Spleen (tissue), 13 donors: ENCODE data around the gene RBPJL. TPM values are rescaled to one million over a fixed set of nuclear protein-coding genes. Genes with fewer than 3 reads are reported as not detected.
A peak's percentile ranks its signal among the peaks of the same experiment; 100 is the strongest.

Source experiments
- DNase-seq: peaks from one replicate; pipeline ENCODE4 v3.0.0-alpha.2; 2020
- H3K27ac ChIP-seq, 8 donors: fragments of 200-600 bp; sonication (generic) in 7 of 8; 1 replicate in 4 of 8; 2 replicates in 4 of 8; pipeline versions ENCODE4 v1.5.0 to v1.8.0; 2016 to 2021; ENCODE audit warnings: inconsistent platforms in 4 of 8, mild to moderate bottlenecking in 4 of 8, moderate library complexity in 1 of 8
- H3K27me3 ChIP-seq, 7 donors: fragments of 200-600 bp; sonication (generic) in 6 of 7; replicated peaks in 1 of 7; 1 replicate in 4 of 7; 2 replicates in 3 of 7; pipeline versions ENCODE4 v1.5.0 to v1.8.0; 2016 to 2021; ENCODE audit warnings: inconsistent platforms in 3 of 7, mild to moderate bottlenecking in 1 of 7
- H3K36me3 ChIP-seq, 6 donors: fragments of 200-600 bp; sonication (generic) in 5 of 6; 1 replicate in 4 of 6; 2 replicates in 2 of 6; pipeline versions ENCODE4 v1.5.0 to v1.8.0; 2016 to 2021; ENCODE audit warnings: inconsistent platforms in 2 of 6
- H3K4me1 ChIP-seq, 6 donors: fragments of 200-600 bp; sonication (generic) in 5 of 6; 1 replicate in 3 of 6; 2 replicates in 3 of 6; pipeline versions ENCODE4 v1.5.0 to v1.8.0; 2016 to 2021; ENCODE audit warnings: inconsistent platforms in 3 of 6
- H3K4me3 ChIP-seq, 8 donors: fragments of 200-600 bp; sonication (generic) in 7 of 8; 1 replicate in 4 of 8; 2 replicates in 4 of 8; pipeline versions ENCODE4 v1.5.0 to v1.8.0; 2016 to 2021; ENCODE audit warnings: inconsistent platforms in 4 of 8, mild to moderate bottlenecking in 4 of 8, moderate library complexity in 2 of 8
- H3K9me3 ChIP-seq, 8 donors: fragments of 200-600 bp; sonication (generic) in 7 of 8; 1 replicate in 4 of 8; 2 replicates in 4 of 8; pipeline versions ENCODE4 v1.5.0 to v1.8.0; 2016 to 2021; ENCODE audit warnings: inconsistent platforms in 4 of 8
- POLR2A ChIP-seq, 3 donors: fragments of 450-650 bp; IDR thresholded peaks; one replicate each; pipeline ENCODE4 v1.5.1; 2017; ENCODE audit warnings: antibody characterized with exemption in 3 of 3, mild to moderate bottlenecking in 1 of 3
- POLR2AphosphoS5 ChIP-seq, 3 donors: sonication (generic); formaldehyde crosslinking; IDR thresholded peaks; one replicate each; pipeline ENCODE4 v1.5.1; 2017; ENCODE audit warnings: antibody characterized with exemption in 3 of 3
- WGBS, 5 donors: extraction: QIAGEN DNeasy Blood & Tissue Kit in 3 of 5; methylation state at CpG; one replicate each; pipeline versions ENCODE4 v1.1.5 to v1.1.7; 2013 to 2018; 5-methylcytosine and 5-hydroxymethylcytosine counted together
- intact Hi-C: fragments of 100-400 bp; cut with DNase I; formaldehyde crosslinking; loops from one replicate; pipeline ENCODE4 v1.15.0; 2023; ENCODE audit warnings: low total_unique reads
- long read RNA-seq, 2 donors: transcript quantifications; one replicate each; lab custom pipeline, GENCODE V29; 2026
- polyA plus RNA-seq, 3 donors: library from polyadenylated mRNA; stranded (reverse); fragments of 200-250 nt; gene quantifications; one replicate each; pipeline ENCODE4 v1.2.1, GENCODE V29; 2013
- total RNA-seq, 7 donors: library from RNA; depleted of rRNA in 3 of 7; stranded (reverse); fragments of >200 nt in 3 of 7; fragmentation: NEBNext Ultra II Directional in 4 of 7; extraction: Animal tissue kit (Norgen Biotek cat#: 25700) in 4 of 7; gene quantifications; one replicate each; pipeline versions ENCODE4 v1.1.0 to v1.2.1, GENCODE V29; 2016 to 2021
- TF ChIP-seq, protein P1 (sequence below), 11 experiments: fragments of 200-600 bp in 7 of 11; fragments of 450-650 bp in 4 of 11; sonication (generic) in 4 of 11; IDR thresholded peaks in 8 of 11; conservative IDR thresholded peaks in 3 of 11; 1 replicate in 7 of 11; 2 replicates in 4 of 11; pipeline versions ENCODE4 v1.4.0 to v1.8.0; 2016 to 2021; ENCODE audit warnings: antibody characterized with exemption in 11 of 11, inconsistent platforms in 4 of 11, mild to moderate bottlenecking in 1 of 11
- donor health status: healthy with polysubstance abuse.
- donor health status: DM: no; HTN: no; CAD: no; lungs with moderate emphysema.
- donor health status: DM: no; HTN: no; CAD: no.
- donor health status: Bipolar disorder and iron deficiency.
- donor health status: healthy.
- donor health status: DM: no; HTN: no; CAD: no.
- donor health status: DM: yes; HTN: yes; CAD: no.

The RBPJL gene
- not detected for total RNA-seq
- polyA plus RNA-seq = under 1 TPM in 2 of 3 donors, not detected in 1; 0.05 to 0.09 TPM
- long read RNA-seq, donor 1 = 0 reads
- long read RNA-seq, donor 2, transcript RBPJL-205 (3 exons, 1,661 nt) = major isoform, 6 of 28 reads
- long read RNA-seq, donor 2, transcript RBPJL-201 (12 exons, 2,489 nt) = major isoform, 6 of 28 reads
- long read RNA-seq, donor 2, partial matches to known transcripts = 16 of 28 reads
- long read RNA-seq, donor 2, other reads (novel, unspliced or antisense) = 0 of 28 reads

DNA sequence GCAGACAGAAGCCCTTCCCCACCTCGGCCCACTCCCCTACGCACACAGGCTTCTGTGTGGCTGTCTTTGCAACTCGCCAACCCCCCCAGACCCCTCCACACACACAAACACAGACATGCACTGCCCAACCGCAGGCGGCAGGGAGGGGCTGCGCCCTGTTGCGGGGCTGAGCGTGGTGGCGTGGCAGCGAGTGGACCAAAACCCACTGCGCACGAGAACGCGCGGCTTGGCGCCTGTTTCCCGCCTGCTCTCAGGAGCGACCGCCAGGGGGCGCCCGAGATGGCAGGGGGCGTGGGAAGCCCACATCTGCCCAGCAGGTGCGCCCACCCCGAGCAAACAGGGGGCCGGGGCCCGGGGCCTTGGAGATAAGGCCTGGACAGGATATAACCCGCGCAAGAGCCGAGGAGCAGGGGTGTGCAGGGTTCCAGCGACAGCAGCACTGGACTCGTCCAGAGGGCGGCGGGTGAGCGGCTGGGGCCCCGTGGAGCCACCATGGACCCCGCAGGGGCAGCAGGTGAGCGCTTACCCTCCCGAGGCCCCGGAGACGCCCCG lies at the start of gene RBPJL:
Gene RBPJL (plus strand): TSS at position 410 of the 552 bp plus-strand sequence. CDS start 83 bp downstream, at position 493.
- H3K36me3 ChIP-seq = no peaks in the 10 kb centered on the region
- no peak within 1 kb of the TSS for H3K4me3 ChIP-seq
- peak; percentile 84 for DNase-seq
- WGBS, 5 donors = 17 to 26% (median 22%) methylated on average over 32 to 41 of the region's 41 CpGs
- H3K9me3 ChIP-seq = no peaks in the 10 kb centered on the region
- TF ChIP-seq, protein P1, sequence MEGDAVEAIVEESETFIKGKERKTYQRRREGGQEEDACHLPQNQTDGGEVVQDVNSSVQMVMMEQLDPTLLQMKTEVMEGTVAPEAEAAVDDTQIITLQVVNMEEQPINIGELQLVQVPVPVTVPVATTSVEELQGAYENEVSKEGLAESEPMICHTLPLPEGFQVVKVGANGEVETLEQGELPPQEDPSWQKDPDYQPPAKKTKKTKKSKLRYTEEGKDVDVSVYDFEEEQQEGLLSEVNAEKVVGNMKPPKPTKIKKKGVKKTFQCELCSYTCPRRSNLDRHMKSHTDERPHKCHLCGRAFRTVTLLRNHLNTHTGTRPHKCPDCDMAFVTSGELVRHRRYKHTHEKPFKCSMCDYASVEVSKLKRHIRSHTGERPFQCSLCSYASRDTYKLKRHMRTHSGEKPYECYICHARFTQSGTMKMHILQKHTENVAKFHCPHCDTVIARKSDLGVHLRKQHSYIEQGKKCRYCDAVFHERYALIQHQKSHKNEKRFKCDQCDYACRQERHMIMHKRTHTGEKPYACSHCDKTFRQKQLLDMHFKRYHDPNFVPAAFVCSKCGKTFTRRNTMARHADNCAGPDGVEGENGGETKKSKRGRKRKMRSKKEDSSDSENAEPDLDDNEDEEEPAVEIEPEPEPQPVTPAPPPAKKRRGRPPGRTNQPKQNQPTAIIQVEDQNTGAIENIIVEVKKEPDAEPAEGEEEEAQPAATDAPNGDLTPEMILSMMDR (IDR thresholded peaks at IDR 0.05 in 8 of 11, conservative IDR thresholded peaks at IDR 0.05 in 3 of 11) = peak in 10 of 11 experiments; percentile 12 to 84 (median 70)
- no peak for TF ChIP-seq POLR2A (IDR thresholded peaks at IDR 0.05)
- TF ChIP-seq POLR2AphosphoS5 (IDR thresholded peaks at IDR 0.05) = no peak
- intact Hi-C loops = no loop called here
- no peak within 1 kb of the TSS for H3K27ac ChIP-seq
- peaks cover 0 to 14% (median 11%) of the 10 kb centered on the region in 6 donors for H3K4me1 ChIP-seq
- H3K27me3 ChIP-seq = peaks cover 0 to 73% (median 30%) of the 10 kb centered on the region in 7 donors

GRCh38 chr20:45257161-45257560 lies 49.5 kb upstream of the RBPJL start:
- Histone ChIP-seq H3K36me3 (no peaks in the 10 kb centered on the region), H3K4me1 (peaks cover 0 to 17% (median 4%) of the 10 kb centered on the region in 6 donors), H3K4me3 (no peak overlapping the region), H3K9me3 (no peaks in the 10 kb centered on the region), H3K27me3 (peaks cover 0 to 64% (median 0%) of the 10 kb centered on the region in 7 donors), H3K27ac (no peak overlapping the region)
- 75 to 96% (median 81%) methylated on average over 3 of the region's 3 CpGs for WGBS, 5 donors
- DNase-seq = no peak
- intact Hi-C loops = no loop called here
- TF ChIP-seq, protein P1 (IDR thresholded peaks at IDR 0.05 in 8 of 11, conservative IDR thresholded peaks at IDR 0.05 in 3 of 11) = no peak
- TF ChIP-seq POLR2A (IDR thresholded peaks at IDR 0.05) = no peak
- no peak for TF ChIP-seq POLR2AphosphoS5 (IDR thresholded peaks at IDR 0.05)

DNA sequence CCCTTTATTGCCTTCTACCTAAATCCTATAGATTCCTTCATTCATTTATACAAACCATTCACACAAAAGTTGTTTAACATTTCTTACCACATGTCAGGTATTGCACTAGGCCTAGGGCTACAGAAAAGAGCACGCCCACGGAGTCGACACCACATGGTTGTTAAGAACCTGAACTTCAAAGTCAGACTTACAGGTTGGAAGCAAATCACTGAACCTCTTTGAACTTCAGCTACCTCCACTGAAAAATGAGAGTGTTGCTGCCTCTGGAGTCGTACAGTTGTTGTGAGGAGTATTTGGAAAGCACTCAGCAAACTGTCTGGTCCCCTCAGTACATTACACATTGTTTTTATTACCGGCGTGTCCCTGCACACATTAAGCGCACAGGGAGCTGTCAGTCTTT lies 48.9 kb upstream of the RBPJL start:
- Histone ChIP-seq H3K27me3 (peaks cover 0 to 59% (median 0%) of the 10 kb centered on the region in 7 donors), H3K4me1 (peaks cover 0 to 17% (median 4%) of the 10 kb centered on the region in 6 donors), H3K27ac (no peak overlapping the region), H3K9me3 (no peaks in the 10 kb centered on the region), H3K4me3 (no peak overlapping the region), H3K36me3 (no peaks in the 10 kb centered on the region)
- 85 to 90% (median 87%) methylated on average over 7 of the region's 7 CpGs for WGBS, 5 donors
- DNase-seq = no peak
- TF ChIP-seq POLR2A (IDR thresholded peaks at IDR 0.05) (no peak), POLR2AphosphoS5 (IDR thresholded peaks at IDR 0.05) (no peak)
- TF ChIP-seq, protein P1 (IDR thresholded peaks at IDR 0.05 in 8 of 11, conservative IDR thresholded peaks at IDR 0.05 in 3 of 11) = no peak
- intact Hi-C loops = no loop called here

DNA sequence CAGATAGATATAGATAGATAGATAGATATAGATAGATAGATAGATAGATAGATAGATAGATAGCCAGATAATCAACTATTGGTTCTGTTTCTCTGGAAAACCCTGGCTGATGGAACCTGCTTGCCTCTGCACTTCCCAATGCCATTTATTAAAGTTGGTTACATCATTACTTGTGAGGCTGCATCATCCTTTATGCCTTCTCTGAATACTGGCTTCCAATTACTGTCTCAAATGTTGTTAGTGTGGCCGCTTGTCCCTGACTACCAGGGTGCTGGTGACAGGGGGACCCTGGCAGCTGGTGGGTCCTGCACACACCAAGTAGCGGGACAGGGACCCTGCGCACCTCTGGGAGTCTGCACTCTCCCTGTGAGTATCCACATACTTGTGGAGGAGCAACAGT lies 48.4 kb upstream of the RBPJL start:
- Histone ChIP-seq H3K4me1 (peaks cover 0 to 17% (median 4%) of the 10 kb centered on the region in 6 donors), H3K27me3 (peaks cover 0 to 53% (median 0%) of the 10 kb centered on the region in 7 donors), H3K4me3 (no peak overlapping the region), H3K36me3 (no peaks in the 10 kb centered on the region), H3K27ac (no peak overlapping the region), H3K9me3 (no peaks in the 10 kb centered on the region)
- TF ChIP-seq, protein P1 (IDR thresholded peaks at IDR 0.05 in 8 of 11, conservative IDR thresholded peaks at IDR 0.05 in 3 of 11) = no peak
- TF ChIP-seq POLR2AphosphoS5 (IDR thresholded peaks at IDR 0.05) (no peak), POLR2A (IDR thresholded peaks at IDR 0.05) (no peak)
- 79 to 98% (median 92%) methylated on average over 3 of the region's 3 CpGs for WGBS, 5 donors
- no peak for DNase-seq
- intact Hi-C loops = no loop called here
